GM19099 (cell line): ENCODE results near the gene STAT5A.

Experiments used
- POLR2A ChIP-seq: IDR thresholded peaks from 3 replicates; pipeline ENCODE4 v1.6.1; 2011; ENCODE audit warnings: low read depth; ENCODE audit not compliant: insufficient read length; ENCODE audit errors: extremely low read depth

The STAT5A gene

DNA sequence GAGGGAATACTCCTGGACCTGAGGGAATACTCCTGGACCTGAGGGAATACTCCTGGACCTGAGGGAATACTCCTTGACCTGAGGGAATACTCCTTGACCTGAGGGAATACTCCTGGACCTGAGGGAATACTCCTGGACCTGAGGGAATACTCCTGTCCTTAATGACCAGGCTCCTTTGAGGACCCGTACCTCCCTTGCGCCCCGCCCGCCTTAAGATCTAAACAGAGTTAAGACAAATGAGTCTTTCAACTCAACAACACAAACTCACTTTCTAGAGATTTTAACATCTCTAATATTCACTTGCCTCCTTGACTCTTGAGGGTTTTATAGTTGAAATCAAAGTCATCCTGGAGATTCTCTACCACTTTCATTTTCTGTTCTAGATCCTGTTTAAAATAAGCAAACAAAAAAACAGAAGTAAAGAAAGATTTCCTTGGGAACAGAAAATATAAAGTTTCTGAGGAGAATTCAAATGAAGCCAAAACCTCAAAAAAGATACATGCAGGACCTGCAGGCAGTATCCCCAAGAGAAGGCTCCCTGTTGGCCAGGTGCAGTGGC lies 50.2 kb downstream of the STAT5A start:
- TF ChIP-seq POLR2A, result no peak

DNA sequence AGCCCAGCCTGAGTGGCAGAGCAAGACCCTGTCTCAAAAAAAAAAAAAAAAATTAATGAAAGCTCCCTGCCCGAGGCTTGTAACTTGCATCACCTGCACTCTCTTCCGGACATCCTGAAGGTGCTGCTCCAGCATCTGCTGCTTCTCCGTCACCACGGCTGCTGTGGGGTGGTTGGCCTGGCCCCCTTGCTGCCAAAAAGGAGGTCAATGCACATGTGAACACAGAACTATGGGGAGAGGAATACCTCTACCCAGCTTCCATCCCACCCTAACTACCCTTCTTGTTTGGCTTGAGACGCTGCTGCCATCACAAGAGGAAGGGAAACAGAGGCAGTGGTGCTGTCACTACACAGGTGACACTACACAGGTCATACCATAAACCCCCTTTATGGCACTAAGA lies 50.9 kb downstream of the STAT5A start:
- TF ChIP-seq POLR2A, result no peak

DNA sequence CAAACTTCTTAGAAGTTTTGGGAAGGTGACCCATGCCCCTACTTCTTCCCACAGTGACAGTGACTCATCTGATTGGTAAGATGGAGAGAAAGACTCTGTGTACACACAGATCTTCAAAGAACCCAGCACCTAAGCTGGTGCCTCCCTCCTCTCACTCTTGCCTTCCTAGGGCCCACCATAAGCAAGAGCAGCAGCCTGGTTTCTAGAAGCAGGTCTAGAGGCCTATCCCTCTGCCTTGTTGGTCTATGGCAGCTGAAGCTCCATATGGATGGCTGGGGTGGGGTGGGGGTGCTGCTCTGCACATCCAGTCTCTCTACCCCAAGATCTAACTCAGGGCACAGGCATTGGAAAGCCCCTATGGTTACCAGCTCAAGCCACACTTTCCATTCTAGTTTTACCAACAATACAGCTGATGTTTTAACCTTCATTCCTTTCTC lies 52.4 kb downstream of the STAT5A start:
- TF ChIP-seq POLR2A, result no peak

DNA sequence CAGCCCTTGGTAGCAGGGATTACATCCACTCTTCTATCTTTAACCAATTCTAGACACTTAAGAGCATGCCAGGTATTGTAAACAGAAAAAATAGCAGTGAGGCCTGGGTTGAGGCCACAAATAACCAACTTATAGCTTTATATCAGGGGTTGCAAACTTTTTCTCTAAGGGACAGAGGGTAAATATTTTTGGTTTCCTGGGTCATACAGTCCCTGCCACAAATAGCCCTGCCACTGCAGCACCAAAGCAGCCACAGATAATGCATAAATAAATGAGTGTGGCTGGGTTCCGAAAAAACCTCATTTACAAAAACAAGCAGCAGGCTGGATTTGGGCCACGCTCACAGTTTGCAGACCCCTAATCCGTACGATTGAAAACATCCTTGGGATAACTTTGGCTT lies 53.3 kb downstream of the STAT5A start:
- no peak for TF ChIP-seq POLR2A

DNA sequence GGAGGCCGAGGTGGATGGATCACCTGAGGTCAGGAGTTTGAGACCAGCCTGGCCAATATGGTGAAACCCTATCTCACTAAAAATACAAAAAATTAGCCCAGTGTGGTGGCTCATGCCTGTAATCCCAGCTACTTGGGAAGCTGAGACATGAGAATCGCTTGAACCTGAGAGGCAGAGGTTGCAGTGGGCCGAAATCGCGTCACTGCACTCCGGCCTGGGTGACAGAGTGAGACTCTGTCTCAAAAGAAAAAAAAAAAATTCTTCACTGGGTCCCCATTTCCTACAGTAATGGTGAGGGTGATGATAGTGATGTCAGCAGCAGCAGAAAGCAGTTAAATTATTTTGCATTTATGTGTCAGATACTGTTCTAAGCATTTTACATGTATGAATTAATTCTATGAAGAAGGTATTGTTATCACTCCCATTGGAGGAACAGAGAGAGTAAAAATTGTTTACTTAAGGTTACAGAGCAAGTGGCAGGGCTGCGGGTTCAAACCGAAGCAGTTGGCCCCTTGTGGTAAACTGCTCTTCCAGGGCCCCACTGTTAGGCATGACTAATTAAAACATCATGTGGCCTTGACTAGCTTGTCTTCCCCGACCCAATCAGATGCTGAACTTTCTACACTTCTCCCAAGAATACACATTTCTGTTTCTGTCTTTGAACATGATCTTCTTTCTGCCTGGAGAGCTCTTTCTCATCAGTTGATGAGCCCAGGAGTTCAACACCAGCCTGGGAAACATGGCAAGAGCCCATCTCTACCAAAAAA lies 54.1 kb downstream of the STAT5A start:
- no peak for TF ChIP-seq POLR2A

DNA sequence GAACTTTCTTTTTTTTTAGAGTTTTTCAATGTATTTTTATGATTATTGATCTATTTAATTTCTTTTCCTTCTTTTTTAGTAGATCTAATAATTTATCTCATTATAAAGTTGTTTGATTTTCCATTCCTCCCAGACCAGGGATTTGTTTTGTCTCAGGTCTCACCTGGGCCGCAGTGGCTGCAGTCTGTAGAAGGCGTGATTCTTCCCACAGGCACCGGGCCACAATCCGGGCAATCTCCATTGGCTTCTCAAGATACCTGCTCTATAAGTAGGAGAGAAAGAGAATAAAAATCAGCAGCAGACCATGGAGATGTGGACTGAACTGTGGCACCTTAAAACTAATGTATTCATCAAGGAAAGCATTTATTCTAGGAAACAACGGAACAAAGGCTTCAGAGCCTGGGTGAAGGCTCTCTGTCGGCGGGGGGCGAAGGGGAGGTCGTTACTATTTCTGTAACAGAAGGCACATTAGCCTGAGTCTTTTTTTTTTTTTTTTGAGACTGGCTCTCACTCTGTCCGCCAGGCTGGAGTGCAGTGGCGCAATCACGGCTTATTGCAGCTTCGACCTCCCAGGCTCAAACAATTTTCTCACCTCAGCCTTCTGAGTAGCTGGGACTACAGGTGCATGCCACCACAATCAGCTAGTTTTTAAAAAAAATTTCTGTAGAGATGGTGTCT lies 57.2 kb downstream of the STAT5A start:
- TF ChIP-seq POLR2A, result no peak

DNA sequence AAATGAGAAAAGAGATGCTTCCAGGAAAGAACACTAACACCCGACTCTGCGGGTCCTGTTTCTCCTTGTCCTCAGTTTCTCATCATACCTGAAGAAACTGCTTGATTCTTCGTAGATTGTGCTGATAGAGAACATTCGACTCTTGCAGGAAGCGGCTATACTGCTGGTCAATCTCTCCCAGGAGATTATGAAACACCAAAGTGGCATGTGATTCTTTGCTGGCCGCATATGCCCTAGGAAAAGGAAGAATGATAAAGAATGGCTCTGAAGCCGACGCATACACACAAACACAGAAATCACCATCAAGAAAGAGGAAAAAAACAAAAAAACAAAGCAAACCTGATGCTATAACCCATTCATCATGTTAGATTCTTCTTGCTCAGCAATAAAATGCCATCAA lies 58.2 kb downstream of the STAT5A start:
- TF ChIP-seq POLR2A, result no peak

DNA sequence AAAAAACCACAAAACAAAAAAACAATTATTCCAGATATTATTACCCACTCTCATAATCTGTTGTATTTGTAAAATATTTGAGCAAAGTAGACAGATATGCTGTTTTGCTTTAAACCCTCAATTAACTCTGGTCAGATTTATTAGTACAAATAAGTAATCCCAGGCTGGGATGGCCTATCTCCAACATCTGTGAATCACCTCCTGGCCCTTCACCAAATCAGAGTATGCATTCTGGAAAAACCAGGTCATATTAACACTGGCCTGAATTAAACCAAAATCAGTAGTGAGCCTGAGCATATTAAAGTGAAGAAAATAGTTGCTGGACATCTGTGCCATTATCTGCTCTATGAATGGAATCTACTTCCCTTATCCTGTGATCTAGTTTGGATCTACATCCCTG lies 58.9 kb downstream of the STAT5A start:
- TF ChIP-seq POLR2A, result no peak

DNA sequence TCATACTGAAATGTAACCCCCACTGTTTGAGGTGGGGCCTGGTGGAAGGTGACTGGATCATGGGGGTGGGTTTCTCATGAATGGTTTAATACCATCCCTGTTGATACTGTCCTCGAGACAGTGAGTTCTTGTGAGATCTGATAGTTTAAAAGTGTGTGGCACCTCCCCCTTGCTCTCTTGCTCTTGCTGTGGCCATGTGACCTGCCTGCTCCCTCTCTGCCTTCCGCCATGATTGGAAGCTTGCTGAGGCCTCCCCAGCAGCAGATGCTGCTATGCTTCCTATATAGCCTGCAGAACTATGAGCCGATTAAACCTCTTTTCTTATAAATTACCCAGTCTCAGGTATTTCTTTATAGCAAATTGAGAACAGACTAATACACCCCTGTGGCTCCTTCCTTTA lies 59.3 kb downstream of the STAT5A start:
- no peak for TF ChIP-seq POLR2A

DNA sequence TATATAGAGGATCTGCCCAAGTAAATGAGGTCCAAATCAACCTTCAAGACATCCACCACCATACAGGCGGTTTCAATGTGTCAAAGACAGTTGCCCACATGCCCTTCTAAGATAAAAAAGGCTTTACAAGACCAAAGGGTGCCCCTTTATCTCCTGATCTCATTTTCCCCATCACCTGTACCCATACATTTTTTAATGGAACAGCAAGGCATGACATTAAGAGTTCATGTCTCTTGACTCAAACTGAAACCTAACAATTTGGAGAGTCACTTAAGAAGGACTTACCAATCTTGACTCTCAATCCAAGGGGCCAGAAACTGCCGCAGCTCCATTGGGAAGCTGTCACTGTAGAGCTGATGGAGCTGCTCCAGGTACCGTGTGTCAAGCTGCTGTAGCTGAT lies 59.8 kb downstream of the STAT5A start:
- no peak for TF ChIP-seq POLR2A

DNA sequence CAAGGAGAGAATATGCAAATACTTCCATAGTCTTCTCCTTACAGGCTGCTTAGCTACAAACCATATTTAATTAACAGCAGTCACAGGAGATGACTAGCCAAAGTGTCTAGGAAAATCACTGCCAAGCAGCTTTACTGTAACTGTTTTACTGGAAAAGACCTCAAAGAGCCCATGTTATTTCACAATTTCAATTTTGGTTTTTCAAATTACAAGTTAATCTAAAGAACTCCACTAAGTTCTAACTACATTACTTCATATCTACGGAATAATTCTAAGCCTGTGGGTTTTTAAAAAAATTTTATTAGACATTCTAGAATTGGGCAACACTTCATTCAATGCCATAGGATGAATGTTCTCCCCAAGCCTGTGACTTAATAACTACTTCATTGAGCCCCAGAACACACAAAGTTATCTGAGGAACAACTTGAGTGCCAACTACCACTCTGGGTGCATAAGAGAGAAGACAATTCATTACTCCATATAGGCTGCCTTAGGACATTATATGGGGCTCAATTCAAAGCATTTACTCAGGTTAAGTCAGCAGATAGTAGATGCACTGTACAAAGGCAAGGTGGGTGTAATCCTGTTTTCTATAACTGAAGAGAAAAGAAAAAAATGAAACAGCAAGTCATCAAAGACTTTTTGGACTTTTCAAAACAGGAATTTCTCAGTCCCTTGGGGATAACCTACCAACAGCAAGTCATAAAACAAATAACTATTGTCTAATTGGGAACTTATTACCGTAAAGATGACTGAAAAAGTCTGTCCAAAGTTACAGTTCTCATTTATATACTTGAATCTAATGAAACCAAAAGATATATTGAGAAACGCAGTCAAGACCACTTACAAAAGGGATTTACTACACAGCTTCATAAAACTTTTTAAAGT lies 66.9 kb downstream of the STAT5A start:
- no peak for TF ChIP-seq POLR2A

DNA sequence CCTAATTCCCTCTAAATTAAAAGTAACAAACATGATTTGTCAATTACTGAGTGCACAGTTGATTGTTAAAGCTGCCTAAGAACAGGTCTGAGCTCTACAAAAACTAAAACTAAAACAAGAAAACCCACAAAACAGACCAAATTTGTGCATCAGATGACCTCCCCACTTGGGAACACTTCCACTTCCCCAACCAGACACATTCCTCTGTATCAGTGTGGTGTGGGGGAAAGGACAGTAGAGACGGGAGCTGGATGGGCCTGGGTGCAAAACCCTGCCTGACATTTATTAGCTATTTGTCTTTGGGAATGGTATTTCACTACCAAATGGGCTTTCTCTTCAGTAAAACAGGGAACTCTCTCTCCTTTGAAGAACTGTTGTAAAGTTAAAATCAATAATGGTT lies 70.1 kb downstream of the STAT5A start:
- TF ChIP-seq POLR2A, result no peak

DNA sequence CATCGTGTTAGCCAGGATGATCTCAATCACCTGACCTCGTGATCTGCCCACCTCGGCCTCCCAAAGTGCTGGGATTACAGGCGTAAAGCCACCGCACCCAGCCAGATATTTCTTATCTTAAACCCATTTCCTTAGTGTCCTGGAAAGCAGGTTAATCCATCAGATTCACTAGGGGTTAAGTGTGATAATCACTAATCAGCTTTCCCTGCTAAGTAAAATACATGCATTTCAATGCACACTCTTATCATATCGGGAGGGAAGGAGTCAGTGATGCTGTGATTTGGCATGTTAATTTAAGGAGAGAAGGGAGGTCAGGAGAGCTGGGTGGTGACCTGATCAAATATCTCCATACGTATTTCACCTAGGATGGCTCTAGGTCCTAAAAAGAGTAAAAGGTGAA lies 70.8 kb downstream of the STAT5A start:
- TF ChIP-seq POLR2A, result no peak
